Measurements from ENCODE around the gene FRMD4A.
"Not testable (repeated sequence)": the region's sequence is repeated elsewhere in the genome, so short reads cannot be mapped to it uniquely, and the experiment has no call there.

The FRMD4A gene

DNA sequence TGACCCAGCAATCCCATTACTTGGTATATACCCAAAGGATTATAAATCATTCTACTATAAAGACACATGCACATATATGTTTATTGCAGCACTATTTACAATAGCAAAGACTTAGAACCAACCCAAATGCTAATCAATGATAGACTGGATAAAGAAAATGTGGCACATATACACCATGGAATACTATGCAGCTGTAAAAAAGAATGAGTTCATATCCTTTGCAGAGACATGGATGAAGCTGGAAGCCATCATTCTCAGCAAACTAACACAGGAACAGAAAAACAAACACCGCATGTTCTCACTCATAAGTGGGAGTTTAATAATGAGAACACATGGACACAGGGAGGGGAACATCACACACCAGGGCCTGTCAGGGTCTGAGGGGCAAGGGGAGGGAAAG lies 434.6 kb downstream of the FRMD4A start:
- DNase-seq: not testable (repeated sequence)

DNA sequence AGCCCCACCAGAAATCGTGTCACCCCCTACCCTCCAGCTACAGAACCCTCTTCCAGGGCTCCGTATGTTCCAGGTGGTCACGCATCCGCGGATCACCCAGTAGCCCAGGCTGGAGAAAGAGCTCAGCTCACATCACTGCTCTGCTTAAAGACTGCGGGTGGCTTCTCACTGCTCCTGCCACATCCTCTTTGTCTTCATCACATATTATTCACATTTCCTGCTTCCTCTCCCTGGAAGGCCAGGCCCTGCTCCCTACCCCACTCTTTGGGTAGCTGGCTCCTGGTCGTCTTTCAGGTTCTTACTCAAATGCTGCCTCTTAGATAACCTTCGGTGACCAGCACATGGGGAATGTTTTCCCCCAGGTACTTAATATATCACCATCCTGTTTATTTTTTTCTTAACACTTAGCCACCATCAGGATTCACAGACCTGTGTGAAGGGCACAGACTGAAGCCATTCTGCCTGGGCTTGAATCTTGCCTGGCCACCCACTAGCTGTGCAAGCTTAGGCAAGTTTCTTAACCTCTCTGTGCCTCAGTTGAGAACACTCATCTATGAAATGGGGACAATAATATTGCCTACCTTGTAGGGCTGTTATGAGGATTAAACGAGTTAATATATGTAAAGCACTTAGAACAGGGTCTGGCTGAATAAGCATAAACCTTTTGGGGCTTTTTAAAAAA lies 436.2 kb downstream of the FRMD4A start:
- no peak for DNase-seq

DNA sequence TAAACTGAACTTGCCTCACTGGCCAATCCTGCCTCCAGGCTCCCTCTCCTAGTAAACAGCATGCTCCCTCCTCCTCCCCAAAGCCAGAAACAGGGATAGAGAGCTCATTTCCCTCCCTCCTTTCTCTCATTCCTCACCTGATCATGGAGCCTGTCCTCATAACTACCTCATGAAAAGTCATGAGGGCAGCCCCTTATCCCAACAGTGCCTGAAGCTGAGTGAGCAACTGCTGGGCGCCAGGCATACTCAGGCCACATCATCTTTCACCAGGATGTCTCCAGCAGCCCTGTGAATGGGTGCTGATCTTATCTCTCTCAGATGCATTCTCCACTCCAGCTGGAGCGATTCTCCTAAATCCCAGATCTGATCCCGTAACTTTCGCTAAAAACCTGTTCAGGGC lies 436.8 kb downstream of the FRMD4A start:
- DNase-seq: no peak

DNA sequence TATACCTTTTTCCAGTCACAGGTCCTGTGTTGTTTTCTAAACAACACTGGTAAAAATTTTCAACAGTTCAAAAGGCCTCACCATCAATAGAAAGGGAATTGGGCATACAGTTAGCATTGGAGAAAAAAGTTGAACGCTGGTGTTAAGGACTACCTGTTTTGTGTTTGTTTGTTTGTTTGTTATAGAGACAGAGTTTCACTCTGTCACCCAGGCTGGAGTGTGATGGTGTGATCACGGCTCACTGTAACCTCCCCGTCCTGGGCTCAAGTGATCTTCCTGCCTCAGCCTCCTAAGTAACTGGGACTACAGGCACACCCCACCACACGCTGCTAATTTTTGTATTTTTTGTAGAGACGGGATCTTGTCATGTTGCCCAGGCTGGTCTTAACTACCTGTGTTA lies 437.9 kb downstream of the FRMD4A start:
- DNase-seq: no peak

DNA sequence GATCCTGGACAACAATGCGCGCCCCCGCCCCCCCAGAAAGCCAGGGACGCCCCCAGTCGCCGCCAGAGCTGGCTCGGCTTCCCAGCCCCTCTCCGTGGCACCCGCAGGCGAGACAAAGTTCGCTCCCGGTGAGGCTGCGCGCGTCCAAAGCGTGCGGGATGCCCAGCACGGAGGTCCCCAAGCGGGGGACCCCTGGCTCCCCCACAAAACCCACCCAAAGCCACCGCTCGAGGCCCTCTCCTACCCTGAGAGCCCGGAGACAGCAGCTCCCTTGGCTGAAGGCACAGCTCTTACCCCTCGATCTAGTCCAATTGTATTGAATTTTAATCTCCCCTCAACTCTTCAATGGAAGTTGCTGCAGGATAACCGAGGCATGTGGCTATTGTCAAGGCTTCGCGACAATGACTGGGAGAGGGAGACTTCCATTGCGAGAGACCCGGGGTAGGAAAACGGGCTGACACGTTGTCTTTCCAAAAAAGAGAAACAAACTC lies 438.7 kb downstream of the FRMD4A start:
- no peak for DNase-seq

DNA sequence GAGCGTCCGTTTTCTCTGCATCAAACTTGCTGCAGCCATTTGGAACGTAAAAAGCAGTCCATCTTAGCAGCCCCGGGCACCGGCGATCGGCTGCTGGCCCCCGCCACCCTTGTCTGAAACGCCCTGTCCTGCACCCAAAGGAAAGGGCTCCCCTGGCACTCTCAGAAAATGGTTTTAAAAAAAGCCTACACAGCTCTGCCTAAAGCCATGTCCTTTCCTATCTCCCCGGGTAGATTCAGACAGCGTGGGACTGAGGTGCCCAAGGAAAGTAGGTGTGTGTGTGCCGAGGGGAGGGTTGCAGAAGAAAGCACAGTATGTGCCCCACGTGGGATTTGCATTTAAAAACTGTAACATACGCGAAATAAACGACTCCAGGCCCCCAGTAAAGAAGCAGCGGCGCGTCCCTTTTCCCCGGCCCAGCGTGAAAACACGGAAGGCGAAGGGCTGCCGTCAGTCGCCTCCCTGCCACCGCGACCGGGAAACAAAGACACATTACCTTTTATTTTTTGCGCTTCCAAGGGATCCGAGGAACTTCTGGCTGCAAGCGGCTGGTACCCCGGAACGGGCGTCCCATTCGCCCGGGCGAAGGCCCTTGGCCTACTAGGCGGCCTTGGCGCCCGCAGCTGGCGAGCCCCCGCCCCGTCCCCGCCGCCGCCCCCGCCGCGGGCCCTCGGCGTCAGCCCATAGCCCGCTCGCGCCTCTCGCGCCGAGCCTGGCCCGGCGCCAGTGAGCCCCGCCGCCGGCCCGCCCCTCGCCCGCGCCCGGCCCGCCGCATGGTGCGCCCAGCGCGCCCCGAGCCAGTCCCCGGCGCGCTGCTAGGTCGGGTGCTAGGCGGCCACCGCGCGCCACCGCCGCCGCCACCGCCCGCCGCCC lies 439.4 kb downstream of the FRMD4A start:
- DNase-seq: peak; percentile 32

DNA sequence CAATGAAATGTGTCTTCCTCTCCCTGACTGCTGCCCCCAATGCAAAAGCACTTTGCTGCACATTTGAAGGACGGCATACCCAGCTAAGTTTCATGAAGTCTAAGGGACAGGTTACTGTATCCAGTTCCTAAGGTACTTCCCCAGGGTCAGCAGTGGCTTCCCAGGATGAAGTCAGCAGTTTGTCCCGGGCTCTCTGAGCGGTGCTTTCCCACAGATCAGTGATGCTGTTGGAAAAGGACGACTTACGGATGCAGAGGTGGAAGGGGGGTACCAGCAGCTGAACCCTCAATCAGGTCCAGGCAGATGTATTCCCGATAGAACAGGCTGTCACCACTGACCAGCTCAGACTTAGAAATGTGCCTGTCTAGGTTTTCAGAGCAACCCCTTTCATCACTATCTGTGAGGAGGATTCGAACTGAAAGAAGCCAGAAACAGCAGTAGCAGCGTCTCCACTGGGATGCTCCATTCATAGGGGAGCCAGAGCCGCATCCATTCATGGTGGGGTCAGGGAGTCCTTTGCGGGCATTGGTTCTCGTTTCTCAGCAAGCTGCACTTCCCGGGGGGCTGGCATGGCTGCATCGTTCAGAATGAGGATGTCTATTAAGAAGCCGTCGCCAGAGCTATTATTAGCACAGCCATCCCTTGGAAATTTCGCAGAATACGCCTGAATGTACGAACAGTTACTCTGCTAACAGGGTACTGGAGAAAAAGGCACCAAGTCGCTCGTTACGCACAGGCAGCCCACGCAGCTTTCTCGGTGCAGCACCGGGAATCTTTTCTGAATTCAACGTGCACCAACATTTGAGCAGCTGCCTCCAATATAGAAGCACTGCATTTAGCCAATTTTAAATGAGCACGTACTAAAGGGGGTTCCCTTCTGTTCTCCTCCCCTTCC lies 440.2 kb downstream of the FRMD4A start:
- DNase-seq: no peak

DNA sequence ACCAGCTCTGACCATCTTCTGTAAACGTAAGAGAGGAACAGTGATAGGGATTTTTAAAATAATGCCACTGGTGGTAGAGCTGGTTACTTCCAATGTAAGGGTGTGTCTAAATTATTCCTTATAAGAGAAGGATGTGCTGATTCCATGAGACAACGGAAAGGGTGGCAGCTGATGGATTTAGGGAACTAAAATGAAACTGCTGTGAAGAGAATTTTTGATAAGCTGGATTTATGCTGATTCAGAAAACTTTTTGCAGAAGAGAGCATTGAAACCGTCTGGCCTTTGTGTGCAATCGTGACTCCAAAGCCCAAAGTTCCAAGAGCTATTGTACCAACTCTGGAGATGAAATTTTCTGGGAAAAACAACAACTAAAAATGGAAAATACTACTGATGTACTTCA lies 443.0 kb downstream of the FRMD4A start:
- no peak for DNase-seq

DNA sequence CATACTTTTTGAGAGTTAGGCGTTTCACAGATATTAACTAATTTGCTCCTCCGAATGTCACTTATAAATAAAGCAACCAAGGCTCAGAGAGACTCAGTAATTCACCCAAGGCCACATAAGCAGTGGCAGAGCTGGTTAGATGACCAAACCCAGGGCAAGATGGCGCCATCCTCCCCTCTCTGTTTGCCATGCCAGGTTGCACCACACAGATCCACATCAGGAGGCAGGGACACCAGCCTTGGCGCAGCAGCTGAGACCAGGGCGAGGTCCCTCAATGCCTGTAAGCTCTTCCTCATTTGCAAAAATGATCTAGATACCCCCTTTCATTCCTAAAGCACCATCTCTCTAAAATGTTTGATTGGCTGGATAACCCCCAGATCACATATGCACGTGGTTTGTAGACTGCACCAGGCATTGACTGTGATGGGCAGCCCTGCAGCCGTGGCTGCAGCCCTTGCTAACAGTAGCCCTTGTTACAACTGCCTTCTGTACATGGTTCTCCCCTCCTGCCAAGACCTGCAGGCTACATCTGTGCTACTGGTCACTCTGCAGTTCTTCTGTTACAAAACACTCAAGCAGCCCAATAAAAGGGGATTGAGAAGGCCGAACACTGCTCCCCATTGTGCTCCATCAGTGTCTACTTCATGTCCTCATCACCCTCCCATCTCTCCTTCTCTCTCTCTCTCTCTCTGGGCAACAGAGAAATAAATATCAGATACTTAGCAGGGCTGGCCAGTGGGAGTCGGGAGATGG lies 445.3 kb downstream of the FRMD4A start:
- DNase-seq: no peak

DNA sequence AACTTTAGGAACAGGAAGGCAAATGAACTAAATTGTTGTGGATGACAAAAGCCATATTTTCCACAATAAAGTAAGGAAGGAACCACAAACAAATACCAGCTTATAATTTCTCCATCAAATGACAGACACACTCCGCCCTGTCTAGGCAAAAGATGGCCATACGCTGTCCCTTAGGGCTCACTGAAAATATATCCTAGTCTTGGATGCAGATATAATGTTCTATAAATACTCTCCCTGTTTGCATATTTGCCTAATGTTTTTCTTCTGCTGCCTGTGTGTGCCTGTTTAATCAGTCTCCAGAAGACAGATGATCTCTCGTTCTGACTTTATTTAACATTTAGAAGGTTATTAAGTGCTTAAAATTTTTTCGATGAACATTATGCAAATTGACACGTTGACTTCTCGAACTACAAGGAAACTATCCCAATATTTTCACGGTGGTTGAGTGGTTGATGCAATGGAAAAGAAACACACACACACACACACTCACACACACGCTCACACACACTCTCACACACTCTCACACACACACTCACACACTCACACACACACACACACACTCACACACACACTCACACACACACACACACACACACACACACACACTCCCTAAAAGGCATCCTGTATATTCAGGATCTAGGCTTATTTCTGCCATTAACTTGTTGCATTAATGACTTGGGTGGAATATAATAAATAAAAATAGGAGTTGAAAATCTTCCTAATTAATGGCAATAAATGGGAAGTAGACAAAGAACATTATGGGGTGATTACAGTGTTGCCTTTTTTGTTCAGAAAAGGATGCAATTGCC lies 446.9 kb downstream of the FRMD4A start:
- DNase-seq: no peak

DNA sequence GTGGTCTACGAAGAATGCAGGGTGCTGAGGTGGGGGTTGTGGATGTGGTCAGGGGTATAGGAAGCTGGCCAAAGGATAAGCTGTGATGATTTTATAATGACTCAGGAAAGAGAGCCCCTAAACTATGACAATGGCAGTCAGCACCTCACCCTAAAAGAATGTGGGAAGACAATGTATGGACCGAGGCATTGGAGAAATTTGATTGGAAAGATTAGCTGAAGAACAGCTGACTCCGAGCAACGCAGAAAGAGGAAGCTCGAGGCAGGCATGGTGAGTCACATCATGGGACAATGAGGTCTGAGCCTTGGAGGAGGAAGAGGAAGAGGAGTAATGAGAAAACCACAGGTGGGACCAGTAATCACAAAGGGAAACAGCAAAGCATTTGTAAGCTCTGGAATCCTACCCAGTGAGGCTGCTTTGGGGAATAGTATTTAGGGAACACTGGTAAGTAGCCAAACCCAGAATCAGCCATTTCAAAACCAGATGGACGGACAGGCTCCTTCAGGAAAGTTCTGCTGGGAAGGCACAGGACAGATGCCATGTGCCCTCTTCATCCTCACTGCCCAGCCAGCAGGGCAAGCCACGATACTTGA lies 448.5 kb downstream of the FRMD4A start:
- no peak for DNase-seq

DNA sequence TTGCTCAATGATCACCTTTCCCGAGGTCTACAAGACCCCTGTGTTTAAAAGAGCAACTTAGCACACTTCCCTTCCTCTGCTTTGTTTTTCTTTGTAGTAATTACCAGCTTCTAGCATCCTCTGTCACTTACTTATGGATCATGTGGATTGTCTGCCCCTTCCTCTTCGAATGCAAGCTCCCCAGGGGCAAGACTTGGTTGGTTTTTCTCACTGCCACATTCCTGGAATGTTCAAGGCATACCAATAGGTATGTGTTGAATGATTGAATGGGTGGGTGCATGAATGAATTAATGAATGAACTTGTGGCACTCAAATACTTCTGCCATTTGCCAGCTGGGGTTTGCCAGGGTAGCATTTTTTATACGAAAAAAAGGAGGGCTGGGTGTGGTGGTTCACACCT lies 450.0 kb downstream of the FRMD4A start:
- DNase-seq: no peak

DNA sequence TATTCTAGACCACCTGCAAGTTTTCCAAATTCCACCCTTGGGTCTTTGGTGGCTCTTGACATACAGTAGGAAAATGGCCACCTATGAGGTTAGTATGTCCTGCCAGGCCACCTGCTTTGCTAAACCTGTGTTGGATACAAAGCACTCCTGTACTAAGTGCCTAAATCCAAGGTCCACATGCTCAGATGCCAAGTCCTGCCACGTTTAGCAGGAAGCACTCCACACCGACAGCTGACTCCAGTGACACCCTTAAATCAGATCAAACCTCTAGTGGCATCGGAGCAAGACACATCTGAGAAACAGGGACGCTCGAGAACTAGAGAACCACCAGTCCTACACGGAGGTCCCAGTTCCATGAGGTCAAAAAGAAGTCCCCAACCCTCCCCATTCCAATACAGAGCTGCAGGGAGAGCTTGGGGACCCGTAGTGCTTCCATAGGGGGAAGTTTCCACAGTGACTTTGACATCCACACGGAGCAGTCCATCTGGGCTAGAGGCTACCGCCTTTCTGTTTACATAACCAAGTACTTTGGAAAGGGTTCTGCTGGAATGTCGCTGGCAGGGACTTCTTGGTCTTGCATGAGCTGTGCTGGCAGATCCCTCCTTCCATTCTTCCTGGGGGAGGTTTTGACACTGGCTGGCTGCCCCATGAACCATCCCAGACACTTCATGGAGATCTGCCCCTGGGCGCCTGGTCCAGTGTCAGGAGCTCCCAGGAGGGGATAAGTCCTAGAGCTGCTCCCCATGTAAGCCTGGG lies 453.4 kb downstream of the FRMD4A start:
- no peak for DNase-seq

DNA sequence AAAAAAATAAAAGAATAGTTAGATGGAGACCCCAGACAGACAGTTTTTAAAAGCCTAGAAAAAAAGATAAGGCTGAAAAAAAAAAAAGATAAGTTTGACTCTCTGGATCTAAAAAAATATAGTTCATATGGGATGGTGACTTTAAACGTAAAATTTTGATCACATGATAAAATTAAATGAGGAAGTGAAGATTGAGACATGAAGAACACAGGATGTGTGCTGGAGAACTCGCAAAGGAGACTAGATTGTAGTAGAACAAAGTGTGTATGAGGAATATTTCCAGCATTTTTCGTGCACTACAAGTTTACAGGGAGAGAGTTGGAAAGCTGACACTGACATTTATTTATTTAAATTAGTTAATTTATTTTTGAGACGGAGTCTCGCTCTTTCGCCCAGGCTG lies 457.5 kb downstream of the FRMD4A start:
- no peak for DNase-seq

DNA sequence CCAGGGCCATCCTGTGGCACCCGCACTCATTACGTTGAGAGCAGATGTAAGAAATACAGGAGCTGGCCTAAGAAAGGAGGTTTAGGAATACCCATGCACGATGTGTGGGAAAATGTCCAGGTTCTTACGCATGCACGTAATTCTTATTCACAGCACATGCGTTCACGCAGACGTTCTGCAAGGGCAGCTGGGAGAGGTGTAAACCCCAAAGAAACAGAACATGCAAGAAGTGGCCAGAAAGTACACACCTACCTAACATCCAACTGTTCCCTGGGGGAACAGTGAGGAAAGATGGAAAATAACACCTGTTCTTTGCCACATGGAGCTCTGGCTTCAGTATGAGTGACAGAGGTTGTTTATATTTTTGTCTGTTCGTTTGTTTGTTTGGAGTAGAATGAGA lies 458.3 kb downstream of the FRMD4A start:
- no peak for DNase-seq

DNA sequence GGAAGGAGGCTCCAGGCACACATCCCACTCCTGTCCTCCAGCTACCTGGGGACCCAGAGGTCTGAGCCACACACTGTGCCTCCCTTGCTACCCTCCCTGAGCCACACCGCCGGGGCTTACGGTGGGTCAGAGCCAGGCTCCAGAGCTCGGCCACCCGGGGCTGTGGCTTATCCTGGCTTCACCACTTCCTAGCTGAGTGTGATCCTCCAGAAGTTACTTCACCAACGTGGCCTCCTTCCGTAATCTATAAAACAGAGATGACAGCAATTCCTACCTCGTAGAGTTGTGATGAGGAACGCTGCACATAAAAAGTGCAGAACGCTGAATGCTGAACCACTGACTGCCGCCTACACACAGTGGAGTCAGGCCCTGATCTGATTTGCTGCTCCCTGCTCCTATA lies 458.9 kb downstream of the FRMD4A start:
- DNase-seq: no peak

DNA sequence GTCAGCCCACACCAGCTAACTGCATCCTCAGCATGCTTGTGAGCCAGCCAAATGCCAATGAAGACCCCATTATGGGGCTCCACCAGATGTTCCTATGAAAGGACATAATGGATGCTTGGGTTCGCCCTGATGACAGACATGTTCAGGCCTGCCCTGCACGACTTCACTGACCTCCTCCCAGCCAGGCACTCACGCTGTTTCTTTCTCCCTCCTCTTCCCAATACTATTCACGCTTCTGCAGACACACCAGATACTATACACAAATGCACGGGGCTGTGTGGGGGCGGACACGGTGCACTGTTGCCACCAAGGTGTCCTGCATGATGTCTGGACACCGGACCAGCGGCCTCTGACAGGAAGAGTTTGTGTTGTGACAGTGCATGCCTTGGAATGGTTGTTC lies 459.7 kb downstream of the FRMD4A start:
- no peak for DNase-seq

DNA sequence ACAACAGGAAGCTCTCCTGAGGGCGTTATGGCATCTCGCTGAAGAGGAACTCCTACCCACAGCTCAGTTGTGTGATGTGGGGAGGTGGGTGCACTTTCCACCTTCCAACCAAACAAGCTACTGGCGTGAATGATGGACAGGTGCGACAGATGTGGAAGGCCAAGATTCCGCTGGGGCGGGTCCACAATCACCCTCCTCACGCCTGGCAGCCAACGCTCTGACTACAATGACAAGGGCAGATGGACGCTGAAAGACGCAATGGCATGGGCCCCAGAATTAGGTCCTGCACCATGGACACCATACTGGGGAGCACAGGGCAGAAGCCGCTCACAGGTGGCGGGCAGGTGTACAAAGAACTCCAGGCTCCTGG lies 461.4 kb downstream of the FRMD4A start:
- DNase-seq: no peak

DNA sequence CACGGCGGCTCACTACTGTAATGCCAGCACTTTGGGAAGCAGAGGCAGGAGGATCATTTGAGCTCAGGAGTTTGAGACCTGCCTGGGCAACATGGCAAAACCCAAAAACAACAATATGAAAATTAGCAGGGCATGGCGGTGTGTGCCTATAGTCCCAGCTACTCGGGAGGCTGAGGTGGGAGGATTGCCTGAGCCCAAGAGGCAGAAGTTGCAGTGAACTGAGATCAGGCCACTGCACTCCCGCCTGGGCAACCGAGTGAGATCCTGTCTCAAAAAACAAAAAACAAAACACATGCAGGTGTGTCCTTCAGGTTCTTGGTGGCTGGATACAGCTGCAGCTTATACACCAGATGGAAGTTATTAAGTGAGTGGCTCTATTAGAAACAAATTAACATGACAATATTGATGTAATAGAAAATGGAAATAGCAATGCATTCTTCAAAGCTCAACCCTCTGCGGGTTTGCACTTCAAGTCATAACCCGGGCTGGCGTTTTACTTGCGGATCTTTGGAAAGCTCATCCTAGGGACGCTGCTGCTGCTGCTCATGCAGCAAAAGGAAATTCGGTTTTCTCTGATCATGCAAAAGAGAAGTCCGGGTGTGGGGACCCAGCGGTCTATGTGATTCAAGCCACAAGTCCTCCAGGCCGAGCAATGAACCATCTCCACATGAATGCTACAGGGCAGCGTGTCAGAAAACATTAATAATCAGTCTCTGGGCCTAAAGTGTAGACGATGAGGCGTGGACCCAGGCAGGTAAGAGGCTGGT lies 462.0 kb downstream of the FRMD4A start:
- no peak for DNase-seq

DNA sequence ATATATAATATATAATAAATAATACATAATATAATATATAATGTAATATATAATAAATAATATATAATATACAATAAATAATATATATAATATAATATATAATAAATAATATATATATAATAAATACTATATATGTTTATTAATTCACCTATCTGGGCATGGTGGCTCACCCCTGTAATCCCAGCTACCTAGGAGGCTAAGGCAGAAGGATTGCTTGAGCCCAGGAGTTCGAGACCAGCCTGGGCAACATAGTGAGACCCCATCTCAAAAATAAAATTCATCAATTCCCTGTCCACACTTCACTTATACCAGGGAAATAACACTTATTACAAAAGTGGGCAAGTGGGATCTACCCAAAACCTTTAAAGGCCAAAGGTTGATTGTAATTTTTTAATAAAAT lies 462.9 kb downstream of the FRMD4A start:
- no peak for DNase-seq
